ENCODE measurements around the gene STX3. TPM values are rescaled to one million over a fixed set of nuclear protein-coding genes. Genes with fewer than 3 reads are reported as not detected.

STX3 gene
- polyA plus RNA-seq, 2 of the 4 experiments (the other 2 are of a cell fraction): 15.2 to 15.4 TPM

DNA sequence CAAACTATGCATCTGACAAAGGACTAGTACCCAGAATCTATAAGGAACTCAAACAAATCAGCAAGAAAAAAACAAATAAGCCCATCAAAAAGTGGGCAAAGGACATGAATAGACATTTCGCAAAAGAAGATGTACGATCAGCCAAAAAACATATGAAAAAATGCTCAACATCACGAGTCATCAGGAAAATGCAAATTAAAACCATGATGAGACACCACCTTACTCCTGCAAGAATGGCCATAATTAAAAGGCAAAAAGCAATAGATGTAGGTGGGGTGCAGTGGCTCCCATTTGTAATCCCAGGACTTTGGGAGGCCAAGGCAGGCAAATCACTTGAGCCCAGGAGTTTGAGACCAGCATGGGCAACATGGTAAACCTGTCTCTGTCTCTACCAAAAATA is 31.1 kb upstream of the STX3 start:
- Histone ChIP-seq H3K27ac (no peak overlapping the region), H3K4me2 (no peak overlapping the region), H3K4me3 (no peak overlapping the region), H3K9me3 (no peaks in the 10 kb centered on the region), H3K4me1 (no peaks in the 10 kb centered on the region)
- 60% methylated on average over 3 of the region's 3 CpGs for WGBS (ENCODE audit: missing lambda C conversion rate)
- CTCF ChIA-PET: interaction anchor here (0.6 kb wide), 1 partner anchor 55 kb away, joined by 3 read pairs; the partner anchor contains the start of gene PATL1
- no peak for DNase-seq (ENCODE audit: low read depth in 1 of 2, low spot score in 1 of 2)
- no peak for FAIRE-seq
- TF ChIP-seq MAZ (IDR thresholded peaks at IDR 0.05; ENCODE audit: borderline replicate concordance, low read depth, low read length): no peak
- no peak for TF ChIP-seq BHLHE40 (IDR thresholded peaks at IDR 0.05; ENCODE audit: low read depth, low read length)
- TF ChIP-seq, protein P1, sequence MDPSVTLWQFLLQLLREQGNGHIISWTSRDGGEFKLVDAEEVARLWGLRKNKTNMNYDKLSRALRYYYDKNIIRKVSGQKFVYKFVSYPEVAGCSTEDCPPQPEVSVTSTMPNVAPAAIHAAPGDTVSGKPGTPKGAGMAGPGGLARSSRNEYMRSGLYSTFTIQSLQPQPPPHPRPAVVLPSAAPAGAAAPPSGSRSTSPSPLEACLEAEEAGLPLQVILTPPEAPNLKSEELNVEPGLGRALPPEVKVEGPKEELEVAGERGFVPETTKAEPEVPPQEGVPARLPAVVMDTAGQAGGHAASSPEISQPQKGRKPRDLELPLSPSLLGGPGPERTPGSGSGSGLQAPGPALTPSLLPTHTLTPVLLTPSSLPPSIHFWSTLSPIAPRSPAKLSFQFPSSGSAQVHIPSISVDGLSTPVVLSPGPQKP (IDR thresholded peaks at IDR 0.05; ENCODE audit: low read depth, low read length): no peak
- TF ChIP-seq RCOR1 (IDR thresholded peaks at IDR 0.05; ENCODE audit: low read depth, low read length): no peak
- TF ChIP-seq ZNF302 (CRISPR knock-in tag; IDR thresholded peaks at IDR 0.05): no peak
- TF ChIP-seq FOSB (CRISPR knock-in tag; IDR thresholded peaks at IDR 0.05): no peak
- no peak for TF ChIP-seq GATA3 (IDR thresholded peaks at IDR 0.05; ENCODE audit: borderline replicate concordance)
- TF ChIP-seq TP53 (CRISPR knock-in tag; IDR thresholded peaks at IDR 0.05): no peak
- TF ChIP-seq FOSL2 (IDR thresholded peaks at IDR 0.05): no peak
- TF ChIP-seq FOSL2 (CRISPR knock-in tag; IDR thresholded peaks at IDR 0.05): no peak
- no peak for TF ChIP-seq EP300 (IDR thresholded peaks at IDR 0.05)
- TF ChIP-seq POLR2AphosphoS2 (conservative IDR thresholded peaks at IDR 0.05; ENCODE audit: low read length): no peak
- TF ChIP-seq HOXA7 (CRISPR knock-in tag; IDR thresholded peaks at IDR 0.05): no peak
- TF ChIP-seq NR3C1 (IDR thresholded peaks at IDR 0.05): no peak
- no peak for TF ChIP-seq RAD21 (conservative IDR thresholded peaks at IDR 0.05 in 1 of 2, IDR thresholded peaks at IDR 0.05 in 1 of 2)
- TF ChIP-seq HOXB5 (CRISPR knock-in tag; IDR thresholded peaks at IDR 0.05): no peak
- no peak for TF ChIP-seq ZC3H11A (IDR thresholded peaks at IDR 0.05)
- TF ChIP-seq HDAC2 (IDR thresholded peaks at IDR 0.05): no peak
- no peak for TF ChIP-seq CBX8 (IDR thresholded peaks at IDR 0.05)
- TF ChIP-seq CBX2 (IDR thresholded peaks at IDR 0.05; ENCODE audit: borderline replicate concordance, low read depth): no peak
- TF ChIP-seq, protein P2, sequence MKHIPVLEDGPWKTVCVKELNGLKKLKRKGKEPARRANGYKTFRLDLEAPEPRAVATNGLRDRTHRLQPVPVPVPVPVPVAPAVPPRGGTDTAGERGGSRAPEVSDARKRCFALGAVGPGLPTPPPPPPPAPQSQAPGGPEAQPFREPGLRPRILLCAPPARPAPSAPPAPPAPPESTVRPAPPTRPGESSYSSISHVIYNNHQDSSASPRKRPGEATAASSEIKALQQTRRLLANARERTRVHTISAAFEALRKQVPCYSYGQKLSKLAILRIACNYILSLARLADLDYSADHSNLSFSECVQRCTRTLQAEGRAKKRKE (CRISPR knock-in tag; IDR thresholded peaks at IDR 0.05; ENCODE audit: low read depth): no peak
- POLR2A ChIA-PET: no interaction called here
- ATAC-seq: no peak

DNA sequence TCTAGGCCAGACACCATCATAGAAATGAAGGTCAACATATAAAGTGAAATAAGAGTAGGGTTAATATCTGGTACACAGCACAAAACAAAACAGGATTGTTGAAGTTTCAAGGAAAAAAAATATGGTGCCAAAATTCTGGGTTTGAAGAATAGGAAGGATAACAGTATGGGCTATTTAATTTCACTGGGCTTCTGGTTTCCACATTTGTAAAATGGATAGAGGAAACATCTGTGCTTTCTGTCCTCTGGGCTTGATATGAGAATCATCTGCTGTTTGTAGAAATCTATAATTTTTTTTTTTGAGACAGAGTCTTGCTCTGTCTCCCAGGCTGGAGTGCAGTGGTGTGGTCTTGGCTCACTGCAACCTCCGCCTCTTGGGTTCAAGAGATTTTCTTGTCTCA is 27.8 kb upstream of the STX3 start:
- H3K4me2 ChIP-seq: no peak overlapping the region
- H3K4me3 ChIP-seq: no peak overlapping the region
- H3K27ac ChIP-seq: no peak overlapping the region
- TF ChIP-seq CHD4 (IDR thresholded peaks at IDR 0.05; ENCODE audit: borderline replicate concordance) (no peak), BHLHE40 (IDR thresholded peaks at IDR 0.05; ENCODE audit: low read depth, low read length) (no peak), TFCP2L1 (CRISPR knock-in tag; IDR thresholded peaks at IDR 0.05) (no peak), ZNF302 (CRISPR knock-in tag; IDR thresholded peaks at IDR 0.05) (no peak), ESRRA (IDR thresholded peaks at IDR 0.05; ENCODE audit: borderline replicate concordance, low read length) (no peak), HOXA7 (CRISPR knock-in tag; IDR thresholded peaks at IDR 0.05) (no peak), EHMT2 (IDR thresholded peaks at IDR 0.05; ENCODE audit: low read depth) (no peak), RCOR1 (IDR thresholded peaks at IDR 0.05; ENCODE audit: low read depth, low read length) (no peak), SREBF2 (IDR thresholded peaks at IDR 0.05) (no peak), HOXB13 (CRISPR knock-in tag; IDR thresholded peaks at IDR 0.05; ENCODE audit: low read depth) (no peak), ZFP36 (IDR thresholded peaks at IDR 0.05; ENCODE audit: borderline replicate concordance, partially characterized antibody) (no peak), SMC3 (IDR thresholded peaks at IDR 0.05) (no peak)
- TF ChIP-seq, protein P1 (IDR thresholded peaks at IDR 0.05; ENCODE audit: low read depth, low read length): no peak
- TF ChIP-seq, protein P3, sequence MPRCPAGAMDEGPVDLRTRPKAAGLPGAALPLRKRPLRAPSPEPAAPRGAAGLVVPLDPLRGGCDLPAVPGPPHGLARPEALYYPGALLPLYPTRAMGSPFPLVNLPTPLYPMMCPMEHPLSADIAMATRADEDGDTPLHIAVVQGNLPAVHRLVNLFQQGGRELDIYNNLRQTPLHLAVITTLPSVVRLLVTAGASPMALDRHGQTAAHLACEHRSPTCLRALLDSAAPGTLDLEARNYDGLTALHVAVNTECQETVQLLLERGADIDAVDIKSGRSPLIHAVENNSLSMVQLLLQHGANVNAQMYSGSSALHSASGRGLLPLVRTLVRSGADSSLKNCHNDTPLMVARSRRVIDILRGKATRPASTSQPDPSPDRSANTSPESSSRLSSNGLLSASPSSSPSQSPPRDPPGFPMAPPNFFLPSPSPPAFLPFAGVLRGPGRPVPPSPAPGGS (IDR thresholded peaks at IDR 0.05): no peak
- ChIA-PET POLR2A (no interaction called here), CTCF (interaction anchor here (5.0 kb wide), 1 partner anchor 27 kb away, joined by 17 read pairs; the partner anchor contains the start of gene STX3)
- H3K9me3 ChIP-seq: no peaks in the 10 kb centered on the region
- DNase-seq (ENCODE audit: low read depth in 1 of 2, low spot score in 1 of 2) (no peak), FAIRE-seq (no peak), ATAC-seq (no peak)
- H3K4me1 ChIP-seq: no peaks in the 10 kb centered on the region
- 95% methylated on average over 1 of the region's 1 CpG for WGBS (ENCODE audit: missing lambda C conversion rate)

All from A549 (cell line).